Epithelial cell of proximal tubule (primary cell): ENCODE results near the gene UBE2L3. TPM values are rescaled to one million over a fixed set of nuclear protein-coding genes. Genes with fewer than 3 reads are reported as not detected.

Experiments
- DNase-seq: peaks from one replicate; pipeline ENCODE4 v3.0.0-alpha.2; 2011; ENCODE audit warnings: low read depth
- H3K4me3 ChIP-seq: 2 replicates; pipeline ENCODE4 v1.5.1; 2011; ENCODE audit warnings: low read depth, mild to moderate bottlenecking, low read length
- CTCF ChIP-seq: conservative IDR thresholded peaks from 2 replicates; pipeline ENCODE4 v1.5.1; 2012; ENCODE audit warnings: low read depth, mild to moderate bottlenecking, low read length
- total RNA-seq: library from RNA; depleted of rRNA; stranded (reverse); fragments of >200 nt; gene quantifications from 2 replicates; pipeline ENCODE4 v1.2.3, GENCODE V29; 2015

The UBE2L3 gene
- total RNA-seq, 1 donor from 2014 or later, result 102 TPM

GRCh38 chr22:21624880-21625791, 57.6 kb downstream of the UBE2L3 start:
- no peak for TF ChIP-seq CTCF
- no peak for DNase-seq
- H3K4me3 ChIP-seq, result no peak overlapping the region

GRCh38 chr22:21626073-21626734, 58.7 kb downstream of the UBE2L3 start:
- DNase-seq, result no peak
- H3K4me3 ChIP-seq, result no peak overlapping the region
- TF ChIP-seq CTCF, result no peak

GRCh38 chr22:21626735-21627469, 59.4 kb downstream of the UBE2L3 start:
- H3K4me3 ChIP-seq, result no peak overlapping the region
- no peak for TF ChIP-seq CTCF

GRCh38 chr22:21628386-21629254, 61.1 kb downstream of the UBE2L3 start:
- no peak for TF ChIP-seq CTCF
- DNase-seq, result no peak

More at GRCh38 chr22:21626735-21627469, 59.4 kb downstream of the UBE2L3 start:
- DNase-seq, result no peak

GRCh38 chr22:21629255-21630149, 62.0 kb downstream of the UBE2L3 start, which contains the start of gene YDJC:
Gene YDJC, minus strand, starts transcription at chr22:21630022. Its CDS starts 8 bp downstream, at chr22:21630014.
- peak within 1 kb of the TSS; percentile 79 for H3K4me3 ChIP-seq
- DNase-seq, result no peak
- peak; percentile 67 for TF ChIP-seq CTCF

More at GRCh38 chr22:21628386-21629254, 61.1 kb downstream of the UBE2L3 start:
- peak overlapping the region; percentile 79 for H3K4me3 ChIP-seq
